OCI-LY3 (cell line): ENCODE measurements around the gene HMX3.

Source experiments
- CTCF ChIP-seq: fragments of 200-600, 300-600 bp; sonication (generic); IDR thresholded peaks from 2 replicates; pipeline ENCODE4 v1.5.1; 2014; ENCODE audit warnings: antibody characterized with exemption, low read length, low read depth
- EZH2phosphoT487 ChIP-seq: fragments of 200-600 bp; shearing (Covaris generic); IDR thresholded peaks from 2 replicates; pipeline ENCODE4 v1.6.1; 2018; ENCODE audit warnings: antibody characterized with exemption, mixed run types, low read depth

- TF ChIP-seq CTCF = no peak
- no peak for TF ChIP-seq EZH2phosphoT487
These were observed 17.8 kb downstream of the HMX3 start for GRCh38 chr10:123153486-123154091.
